ENCODE results near the gene AKR1C1.
"Not testable (repeated sequence)": the region's sequence is repeated elsewhere in the genome, so short reads cannot be mapped to it uniquely, and the experiment has no call there.

The AKR1C1 gene

DNA sequence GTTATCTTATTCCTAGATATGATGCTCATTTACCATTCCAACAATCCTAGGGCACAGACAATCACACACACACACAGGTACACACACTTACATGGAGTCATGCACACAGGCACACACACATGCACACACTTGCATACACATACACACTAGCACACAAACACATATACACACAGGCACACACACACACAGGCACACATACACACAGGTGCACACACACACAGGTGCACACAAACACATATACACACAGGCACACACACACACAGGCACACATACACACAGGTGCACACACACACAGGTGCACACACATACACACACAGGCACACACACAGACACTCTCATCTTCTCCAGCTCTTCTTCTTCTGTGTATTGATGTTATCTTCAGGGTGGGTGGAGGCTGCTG, 38.7 kb upstream of the AKR1C1 start:
- not testable (repeated sequence) for H3K4me2 ChIP-seq (ENCODE audit: low read length, poor library complexity, severe bottlenecking); DNase-seq; H2BK12ac ChIP-seq (ENCODE audit: low read length in 2 of 2); H3K23ac ChIP-seq (ENCODE audit: low read length in 2 of 2); H4K8ac ChIP-seq (ENCODE audit: low read length); H2AFZ ChIP-seq (ENCODE audit: low read depth, low read length); H2AK5ac ChIP-seq (ENCODE audit: low read length, severe bottlenecking); H2BK15ac ChIP-seq (ENCODE audit: low read depth, poor library complexity, severe bottlenecking); H3K79me1 ChIP-seq (replicated peaks; ENCODE audit: low read length, poor library complexity, severe bottlenecking); H3K27ac ChIP-seq (ENCODE audit: low read length, poor library complexity, severe bottlenecking); H3K4ac ChIP-seq (ENCODE audit: low read depth in 1 of 2, low read length in 2 of 2); H3K18ac ChIP-seq (ENCODE audit: low read depth in 1 of 2, low read length in 2 of 2); H3K4me1 ChIP-seq (ENCODE audit: control insufficient read depth, insufficient read depth, low read depth, low read length); H3K14ac ChIP-seq (ENCODE audit: low read length in 2 of 2); H3K27me3 ChIP-seq (ENCODE audit: control insufficient read depth in 1 of 2, insufficient read depth in 1 of 2, low read length in 2 of 2); H2BK120ac ChIP-seq (ENCODE audit: low read depth, low read length); H3K36me3 ChIP-seq (ENCODE audit: control insufficient read depth in 1 of 2, insufficient read depth in 2 of 2, low read depth in 1 of 2, low read length in 2 of 2); H3K4me3 ChIP-seq (ENCODE audit: insufficient read depth in 1 of 2, low read depth in 1 of 2, low read length in 2 of 2); H3K9ac ChIP-seq (ENCODE audit: low read length); H2BK5ac ChIP-seq (ENCODE audit: low read depth, low read length, poor library complexity, severe bottlenecking)
- peak overlapping the region; percentile 50 for H4K91ac ChIP-seq (ENCODE audit: low read length)
- H3K9me3 ChIP-seq (ENCODE audit: control insufficient read depth, low read length) = peaks cover 17% of the 10 kb centered on the region

- Histone ChIP-seq H3K4ac (ENCODE audit: low read depth in 1 of 2, low read length in 2 of 2) (no peak overlapping the region), H3K9me3 (ENCODE audit: control insufficient read depth, low read length) (peaks cover 19% of the 10 kb centered on the region), H3K9ac (ENCODE audit: low read length) (no peak overlapping the region), H3K4me3 (ENCODE audit: insufficient read depth in 1 of 2, low read depth in 1 of 2, low read length in 2 of 2) (no peak overlapping the region), H3K23ac (ENCODE audit: low read length in 2 of 2) (no peak overlapping the region), H2AFZ (ENCODE audit: low read depth, low read length) (no peak overlapping the region), H2BK120ac (ENCODE audit: low read depth, low read length) (no peak overlapping the region), H3K27ac (ENCODE audit: low read length, poor library complexity, severe bottlenecking) (no peak overlapping the region), H3K36me3 (ENCODE audit: control insufficient read depth in 1 of 2, insufficient read depth in 2 of 2, low read depth in 1 of 2, low read length in 2 of 2) (no peaks in the 10 kb centered on the region), H3K4me2 (ENCODE audit: low read length, poor library complexity, severe bottlenecking) (no peak overlapping the region), H3K4me1 (ENCODE audit: control insufficient read depth, insufficient read depth, low read depth, low read length) (no peaks in the 10 kb centered on the region), H4K8ac (ENCODE audit: low read length) (no peak overlapping the region), H2BK12ac (ENCODE audit: low read length in 2 of 2) (no peak overlapping the region), H3K14ac (ENCODE audit: low read length in 2 of 2) (no peak overlapping the region), H2BK15ac (ENCODE audit: low read depth, poor library complexity, severe bottlenecking) (no peak overlapping the region), H4K91ac (ENCODE audit: low read length) (no peak overlapping the region), H2BK5ac (ENCODE audit: low read depth, low read length, poor library complexity, severe bottlenecking) (no peak overlapping the region), H3K27me3 (ENCODE audit: control insufficient read depth in 1 of 2, insufficient read depth in 1 of 2, low read length in 2 of 2) (no peaks in the 10 kb centered on the region), H3K79me1 (replicated peaks; ENCODE audit: low read length, poor library complexity, severe bottlenecking) (no peaks in the 10 kb centered on the region), H2AK5ac (ENCODE audit: low read length, severe bottlenecking) (no peak overlapping the region), H3K18ac (ENCODE audit: low read depth in 1 of 2, low read length in 2 of 2) (no peak overlapping the region)
- no peak for DNase-seq
These were observed 36.8 kb upstream of the AKR1C1 start for GRCh38 chr10:4926400-4926799.

GRCh38 chr10:4931587-4931986, 31.6 kb upstream of the AKR1C1 start:
- H4K8ac ChIP-seq (ENCODE audit: low read length) = no peak overlapping the region
- no peaks in the 10 kb centered on the region for H3K79me1 ChIP-seq (replicated peaks; ENCODE audit: low read length, poor library complexity, severe bottlenecking)

DNA sequence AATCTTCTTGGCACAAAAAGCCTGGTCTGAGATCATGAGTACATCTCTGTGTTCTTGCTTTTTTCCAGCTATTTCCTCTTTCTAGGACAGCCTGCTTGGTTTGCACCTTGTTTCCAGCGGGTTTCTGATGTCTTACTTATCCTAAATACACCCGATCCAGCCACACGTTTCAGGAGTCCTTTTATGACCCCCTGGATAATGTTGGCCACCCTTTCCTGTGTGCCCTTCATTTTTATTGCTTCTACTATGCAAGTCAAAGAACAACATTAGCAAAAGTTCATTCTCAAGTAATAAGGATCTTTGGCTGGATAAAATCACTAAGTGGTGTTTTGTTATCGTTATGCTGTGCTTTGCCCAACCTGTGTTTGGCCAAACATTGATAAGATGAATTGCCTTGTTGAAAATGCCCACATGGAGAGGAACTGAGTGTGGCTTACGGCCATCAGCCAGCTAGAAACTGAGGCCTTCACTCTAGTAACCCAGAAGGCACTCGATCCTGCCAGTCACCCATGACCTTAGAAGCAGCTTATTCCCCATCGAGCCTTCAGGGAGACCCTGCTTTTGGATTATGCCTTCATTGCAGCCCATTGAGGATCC, 28.7 kb upstream of the AKR1C1 start:
- H3K4me3 ChIP-seq (ENCODE audit: insufficient read depth in 1 of 2, low read depth in 1 of 2, low read length in 2 of 2) = no peak overlapping the region
- H3K79me1 ChIP-seq (replicated peaks; ENCODE audit: low read length, poor library complexity, severe bottlenecking) = no peaks in the 10 kb centered on the region
- H3K9ac ChIP-seq (ENCODE audit: low read length) = no peak overlapping the region
- no peak overlapping the region for H3K4ac ChIP-seq (ENCODE audit: low read depth in 1 of 2, low read length in 2 of 2)
- no peaks in the 10 kb centered on the region for H3K4me1 ChIP-seq (ENCODE audit: control insufficient read depth, insufficient read depth, low read depth, low read length)
- H2BK120ac ChIP-seq (ENCODE audit: low read depth, low read length) = no peak overlapping the region
- no peak overlapping the region for H3K14ac ChIP-seq (ENCODE audit: low read length in 2 of 2)
- no peak overlapping the region for H2BK12ac ChIP-seq (ENCODE audit: low read length in 2 of 2)
- H3K36me3 ChIP-seq (ENCODE audit: control insufficient read depth in 1 of 2, insufficient read depth in 2 of 2, low read depth in 1 of 2, low read length in 2 of 2) = peaks cover 0 to 4% of the 10 kb centered on the region in 2 experiments
- no peaks in the 10 kb centered on the region for H3K27me3 ChIP-seq (ENCODE audit: control insufficient read depth in 1 of 2, insufficient read depth in 1 of 2, low read length in 2 of 2)
- H3K9me3 ChIP-seq (ENCODE audit: control insufficient read depth, low read length) = peaks cover 3% of the 10 kb centered on the region
- no peak overlapping the region for H3K27ac ChIP-seq (ENCODE audit: low read length, poor library complexity, severe bottlenecking)
- H2BK5ac ChIP-seq (ENCODE audit: low read depth, low read length, poor library complexity, severe bottlenecking) = no peak overlapping the region
- H3K23ac ChIP-seq (ENCODE audit: low read length in 2 of 2) = no peak overlapping the region
- no peak overlapping the region for H4K91ac ChIP-seq (ENCODE audit: low read length)
- no peak overlapping the region for H2AK5ac ChIP-seq (ENCODE audit: low read length, severe bottlenecking)
- DNase-seq = no peak
- WGBS = 65% methylated on average over 7 of the region's 7 CpGs
- H3K18ac ChIP-seq (ENCODE audit: low read depth in 1 of 2, low read length in 2 of 2) = no peak overlapping the region
- H3K4me2 ChIP-seq (ENCODE audit: low read length, poor library complexity, severe bottlenecking) = no peak overlapping the region
- no peak overlapping the region for H2BK15ac ChIP-seq (ENCODE audit: low read depth, poor library complexity, severe bottlenecking)
- H4K8ac ChIP-seq (ENCODE audit: low read length) = no peak overlapping the region
- H2AFZ ChIP-seq (ENCODE audit: low read depth, low read length) = no peak overlapping the region

More at GRCh38 chr10:4931587-4931986, 31.6 kb upstream of the AKR1C1 start:
- H3K9ac ChIP-seq (ENCODE audit: low read length) = no peak overlapping the region
- H3K36me3 ChIP-seq (ENCODE audit: control insufficient read depth in 1 of 2, insufficient read depth in 2 of 2, low read depth in 1 of 2, low read length in 2 of 2) = peaks cover 0 to 4% of the 10 kb centered on the region in 2 experiments
- peaks cover 10% of the 10 kb centered on the region for H3K9me3 ChIP-seq (ENCODE audit: control insufficient read depth, low read length)
- no peaks in the 10 kb centered on the region for H3K4me1 ChIP-seq (ENCODE audit: control insufficient read depth, insufficient read depth, low read depth, low read length)
- no peak overlapping the region for H3K14ac ChIP-seq (ENCODE audit: low read length in 2 of 2)
- no peak overlapping the region for H2AK5ac ChIP-seq (ENCODE audit: low read length, severe bottlenecking)
- WGBS = 84% methylated on average over 5 of the region's 5 CpGs
- H3K18ac ChIP-seq (ENCODE audit: low read depth in 1 of 2, low read length in 2 of 2) = no peak overlapping the region
- no peak overlapping the region for H2BK12ac ChIP-seq (ENCODE audit: low read length in 2 of 2)
- no peak overlapping the region for H3K27ac ChIP-seq (ENCODE audit: low read length, poor library complexity, severe bottlenecking)
- no peak overlapping the region for H2BK120ac ChIP-seq (ENCODE audit: low read depth, low read length)
- no peak for DNase-seq
- no peak overlapping the region for H3K23ac ChIP-seq (ENCODE audit: low read length in 2 of 2)
- H3K27me3 ChIP-seq (ENCODE audit: control insufficient read depth in 1 of 2, insufficient read depth in 1 of 2, low read length in 2 of 2) = no peaks in the 10 kb centered on the region
- H4K91ac ChIP-seq (ENCODE audit: low read length) = no peak overlapping the region
- no peak overlapping the region for H2BK5ac ChIP-seq (ENCODE audit: low read depth, low read length, poor library complexity, severe bottlenecking)
- H2BK15ac ChIP-seq (ENCODE audit: low read depth, poor library complexity, severe bottlenecking) = no peak overlapping the region
- peak overlapping the region in 1 of 2 experiments; percentile 35 for H3K4ac ChIP-seq (ENCODE audit: low read depth in 1 of 2, low read length in 2 of 2)
- H2AFZ ChIP-seq (ENCODE audit: low read depth, low read length) = no peak overlapping the region
- H3K4me2 ChIP-seq (ENCODE audit: low read length, poor library complexity, severe bottlenecking) = no peak overlapping the region
- H3K4me3 ChIP-seq (ENCODE audit: insufficient read depth in 1 of 2, low read depth in 1 of 2, low read length in 2 of 2) = no peak overlapping the region

Measured in mesenchymal stem cell (in vitro differentiated cells and primary cell).